HTERT RPE-1 (cell line): ENCODE data around the gene PRSS21.

Experiments used
- in situ Hi-C: fragments of 300-500 bp; cut with MboI; formaldehyde crosslinking; loops from 4 replicates; pipeline ENCODE4 v1.14.3; 2020; ENCODE audit warnings: low sequenced_read_pairs

Gene PRSS21

GRCh38 chr16:2779151-2779920 is 37.7 kb upstream of the PRSS21 start:
- in situ Hi-C loops = no loop called here

- in situ Hi-C loops = no loop called here
These were observed 36.8 kb upstream of the PRSS21 start for GRCh38 chr16:2779978-2780898.

- in situ Hi-C loops = no loop called here
These were observed 34.3 kb upstream of the PRSS21 start for GRCh38 chr16:2782583-2783351.

- in situ Hi-C loops = no loop called here
These were observed 33.3 kb upstream of the PRSS21 start for GRCh38 chr16:2783581-2784357.

GRCh38 chr16:2784358-2785100 is 32.5 kb upstream of the PRSS21 start:
- in situ Hi-C loops = no loop called here

GRCh38 chr16:2785101-2785991 is 31.7 kb upstream of the PRSS21 start:
- in situ Hi-C loops = no loop called here

- in situ Hi-C loops = no loop called here
These were observed 30.8 kb upstream of the PRSS21 start for GRCh38 chr16:2786061-2786825.

DNA sequence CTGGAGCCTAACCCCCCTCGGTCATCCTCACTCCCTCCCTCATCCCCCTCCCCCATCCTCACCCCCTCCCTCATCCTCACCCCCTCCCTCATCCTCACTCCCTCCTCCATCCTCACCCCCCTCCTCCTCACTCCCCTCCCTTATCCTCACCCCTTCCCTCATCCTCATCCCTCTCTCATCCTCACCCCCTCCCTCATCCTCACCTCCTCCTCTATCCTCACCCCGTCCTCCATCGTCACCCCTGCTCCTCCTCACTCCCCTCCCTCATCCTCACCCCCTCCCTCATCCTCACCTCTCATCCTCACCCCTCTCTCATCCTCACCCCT is 30.2 kb upstream of the PRSS21 start:
- in situ Hi-C loops = no loop called here

- in situ Hi-C loops = no loop called here
These were observed 29.6 kb upstream of the PRSS21 start, which contains the start of gene PRSS33 for GRCh38 chr16:2787406-2787805. TSS of gene PRSS33 (minus strand) at chr16:2787560. CDS start at chr16:2786547, 1,013 bp downstream.

GRCh38 chr16:2787961-2788360 is 29.1 kb upstream of the PRSS21 start:
- in situ Hi-C loops = no loop called here

GRCh38 chr16:2790631-2791030 is 26.4 kb upstream of the PRSS21 start:
- in situ Hi-C loops = no loop called here

DNA sequence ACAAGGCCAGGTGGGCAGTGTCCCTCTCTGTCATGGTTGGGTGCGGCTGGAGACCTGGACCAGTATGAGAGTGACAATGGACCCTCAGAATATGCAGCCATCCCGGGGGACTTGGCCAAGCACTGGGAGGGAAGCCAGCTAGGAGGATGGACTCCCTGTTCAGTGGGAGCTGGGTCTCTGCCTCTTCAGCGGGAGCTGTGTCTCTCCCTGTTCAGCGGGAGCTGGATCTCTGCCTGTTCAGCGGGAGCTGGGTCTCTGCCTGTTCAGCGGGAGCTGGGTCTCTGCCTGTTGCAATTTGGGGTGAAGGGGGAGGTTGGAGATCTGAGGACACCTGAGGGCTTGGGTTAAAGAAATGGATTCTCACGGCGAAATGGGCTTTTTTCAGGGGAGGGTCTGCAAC is 25.9 kb upstream of the PRSS21 start:
- in situ Hi-C loops = no loop called here

- in situ Hi-C loops = no loop called here
These were observed 24.1 kb upstream of the PRSS21 start for GRCh38 chr16:2792940-2793339.

DNA sequence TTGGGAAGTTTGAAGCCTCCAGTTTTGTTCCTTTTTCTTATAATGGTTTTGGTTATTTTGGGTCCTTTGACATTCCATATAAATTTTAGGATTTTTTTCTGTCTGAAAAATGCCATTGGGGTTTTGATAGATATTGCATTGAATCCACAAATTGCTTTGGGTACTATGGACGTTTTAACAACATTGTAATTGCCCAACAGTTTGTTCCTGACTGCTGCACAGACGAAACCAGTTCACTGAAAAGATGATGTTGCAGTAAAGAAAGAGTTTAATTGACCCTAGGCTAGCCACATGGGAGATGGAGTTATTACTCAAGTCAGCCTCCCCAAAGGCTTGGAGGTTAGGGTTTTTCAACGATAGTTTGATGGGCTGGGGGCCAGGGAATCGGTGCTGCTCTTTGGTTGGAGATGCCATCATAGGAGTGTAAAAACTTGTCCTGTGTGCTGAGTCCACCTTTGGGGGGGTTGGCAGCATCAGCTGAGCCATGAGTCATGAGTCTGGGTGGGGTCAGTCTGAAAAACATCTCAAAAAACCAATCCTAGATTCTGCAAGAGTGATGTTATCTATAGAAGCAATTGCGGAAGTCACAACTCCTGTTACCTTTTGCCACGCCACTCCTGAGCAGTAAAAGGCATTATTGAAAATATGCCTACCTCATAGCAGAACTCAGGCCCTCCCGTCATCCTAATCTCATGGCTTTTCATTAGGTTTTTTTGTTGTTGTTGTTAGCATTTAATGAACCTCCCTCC is 21.5 kb upstream of the PRSS21 start:
- in situ Hi-C loops = no loop called here

DNA sequence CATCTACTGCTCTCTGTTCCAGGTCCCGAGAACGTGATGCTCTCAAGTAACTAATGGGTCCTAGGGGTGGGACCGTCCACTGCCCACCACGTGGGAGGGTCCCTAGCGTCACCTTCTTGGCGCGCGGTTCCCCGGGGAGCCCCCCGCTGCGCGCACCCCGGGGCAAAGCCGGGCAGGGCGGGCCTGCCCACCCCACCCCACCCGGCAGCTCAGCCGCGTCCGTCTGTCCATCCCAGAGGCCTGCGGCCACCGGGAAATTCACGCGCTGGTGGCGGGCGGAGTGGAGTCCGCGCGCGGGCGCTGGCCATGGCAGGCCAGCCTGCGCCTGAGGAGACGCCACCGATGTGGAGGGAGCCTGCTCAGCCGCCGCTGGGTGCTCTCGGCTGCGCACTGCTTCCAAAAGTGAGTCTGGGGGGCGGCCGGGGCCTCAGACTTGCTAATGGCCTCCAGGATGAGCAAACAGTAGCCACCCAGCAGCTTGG is 18.3 kb upstream of the PRSS21 start:
- in situ Hi-C loops = no loop called here

DNA sequence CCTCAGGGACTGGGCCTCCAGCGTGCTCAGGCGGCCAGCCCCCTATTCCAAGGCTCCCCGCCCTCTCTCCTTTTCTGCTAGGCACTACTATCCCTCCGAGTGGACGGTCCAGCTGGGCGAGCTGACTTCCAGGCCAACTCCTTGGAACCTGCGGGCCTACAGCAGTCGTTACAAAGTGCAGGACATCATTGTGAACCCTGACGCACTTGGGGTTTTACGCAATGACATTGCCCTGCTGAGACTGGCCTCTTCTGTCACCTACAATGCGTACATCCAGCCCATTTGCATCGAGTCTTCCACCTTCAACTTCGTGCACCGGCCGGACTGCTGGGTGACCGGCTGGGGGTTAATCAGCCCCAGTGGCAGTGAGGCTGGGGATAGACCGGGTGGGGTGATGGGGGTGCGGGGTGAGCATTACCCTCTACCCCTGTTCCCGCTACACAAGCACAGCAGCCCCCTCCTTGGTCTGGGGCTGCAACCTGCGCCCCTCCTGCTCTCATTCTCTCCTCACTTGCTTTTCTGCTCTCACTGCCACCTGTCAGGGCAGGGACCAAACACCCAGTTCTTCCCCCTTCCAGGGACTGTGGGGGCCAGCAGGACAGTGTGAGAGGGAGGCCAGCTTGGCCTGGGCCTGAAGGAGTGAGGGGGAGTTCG is 17.7 kb upstream of the PRSS21 start:
- in situ Hi-C loops = no loop called here

DNA sequence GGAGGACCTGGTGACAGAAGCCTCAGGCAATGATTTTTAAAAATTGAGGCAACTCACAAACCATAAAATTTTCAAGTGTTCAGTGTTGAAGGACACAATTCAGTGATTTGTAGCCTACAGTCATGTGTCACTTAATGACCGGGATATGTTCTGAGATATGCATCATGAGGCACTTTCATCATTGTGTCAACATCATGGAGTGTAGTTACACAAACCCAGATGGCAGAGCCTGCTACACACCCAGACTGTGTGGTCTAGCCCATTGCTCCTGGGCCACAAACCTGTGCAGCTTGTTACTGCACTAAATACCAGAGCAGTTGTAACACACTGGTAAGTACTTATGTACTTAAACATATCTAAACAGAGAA is 17.2 kb upstream of the PRSS21 start:
- in situ Hi-C loops = no loop called here
